GM12891 (cell line): Measurements from ENCODE around the gene CDKN1C.

Experiments used
- DNase-seq: peaks from one replicate; pipeline ENCODE4 v3.0.0; 2011; ENCODE audit warnings: low spot score; ENCODE audit not compliant: insufficient read length
- FAIRE-seq: peaks from 2 replicates; lab custom pipeline; 2011; peaks lifted over from hg19 to GRCh38; lab: Jason Lieb, UNC
- PAX5 ChIP-seq: IDR thresholded peaks from 2 replicates; pipeline ENCODE4 v1.6.1; 2011; ENCODE audit warnings: low read length, moderate library complexity, mild to moderate bottlenecking; ENCODE audit not compliant: insufficient read depth, severe bottlenecking
- POLR2A ChIP-seq: IDR thresholded peaks from 2 replicates; pipeline ENCODE4 v1.6.1; 2011; ENCODE audit warnings: low read depth, low read length, control low read depth
- POLR2AphosphoS5 ChIP-seq: IDR thresholded peaks from 2 replicates; pipeline ENCODE4 v1.6.1; 2011; ENCODE audit warnings: low read depth, low read length, control low read depth
- POU2F2 ChIP-seq: IDR thresholded peaks from 2 replicates; pipeline ENCODE4 v1.6.1; 2011; ENCODE audit warnings: low read depth, mild to moderate bottlenecking, control low read depth, low read length, moderate library complexity
- SPI1 ChIP-seq: IDR thresholded peaks from 2 replicates; pipeline ENCODE4 v1.6.1; 2011; ENCODE audit warnings: low read depth, low read length, control low read depth
- TAF1 ChIP-seq: IDR thresholded peaks from 2 replicates; pipeline ENCODE4 v1.6.1; 2011; ENCODE audit warnings: low read depth, low read length, control low read depth

The CDKN1C gene

DNA sequence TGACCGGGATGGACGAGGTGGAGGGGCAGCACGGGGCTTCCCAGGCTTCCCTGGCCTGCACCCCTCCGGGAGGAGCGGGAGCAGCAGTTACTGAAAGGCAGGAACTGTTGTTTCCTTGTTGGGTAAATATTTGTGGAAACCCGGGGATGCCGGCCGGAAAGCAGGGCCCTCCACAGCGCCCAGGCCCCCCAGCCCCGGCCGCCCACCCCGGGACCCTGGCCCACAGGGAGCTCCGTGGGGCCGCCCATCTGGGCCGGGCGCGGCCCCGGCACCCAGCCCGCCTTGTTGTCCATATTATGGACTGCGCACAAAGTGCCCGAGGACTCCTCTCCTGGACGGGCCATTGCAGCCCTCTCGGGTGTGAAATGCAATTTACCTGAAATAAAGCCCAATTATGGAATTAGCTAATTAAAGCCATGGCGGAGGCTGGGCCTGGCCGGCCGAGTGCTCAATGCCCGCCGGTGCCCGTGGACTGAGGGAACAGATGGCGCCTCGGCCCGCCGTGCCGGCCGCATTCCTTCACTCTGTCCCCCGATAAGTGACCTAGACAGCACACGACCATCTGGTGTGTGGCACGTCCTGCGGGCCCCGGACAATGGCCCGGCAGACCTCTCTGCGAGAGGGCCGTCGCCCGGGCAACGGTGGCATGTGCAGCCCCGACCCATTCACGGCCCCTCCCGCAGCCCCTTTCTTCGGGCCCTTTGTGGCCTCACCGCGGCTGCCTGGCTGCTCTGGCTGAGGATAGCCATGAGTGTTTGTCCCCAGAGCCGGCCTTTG lies 35.4 kb downstream of the CDKN1C start:
- FAIRE-seq: no peak
- TF ChIP-seq PAX5 (no peak), POLR2AphosphoS5 (no peak), POLR2A (no peak), POU2F2 (no peak)
- no peak for DNase-seq

DNA sequence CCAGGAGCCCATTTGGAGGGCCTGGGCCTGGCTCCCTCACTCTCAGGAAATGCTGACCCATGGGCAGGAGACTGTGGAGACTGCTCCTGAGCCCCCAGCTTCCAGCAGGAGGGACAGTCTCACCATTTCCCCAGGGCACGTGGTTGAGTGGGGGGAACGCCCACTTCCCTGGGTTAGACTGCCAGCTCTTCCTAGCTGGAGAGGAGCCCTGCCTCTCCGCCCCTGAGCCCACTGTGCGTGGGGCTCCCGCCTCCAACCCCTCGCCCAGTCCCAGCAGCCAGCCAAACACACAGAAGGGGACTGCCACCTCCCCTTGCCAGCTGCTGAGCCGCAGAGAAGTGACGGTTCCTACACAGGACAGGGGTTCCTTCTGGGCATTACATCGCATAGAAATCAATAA lies 37.1 kb downstream of the CDKN1C start:
- TF ChIP-seq SPI1: no peak
- TF ChIP-seq PAX5: no peak
- no peak for TF ChIP-seq POU2F2
- FAIRE-seq: no peak
- DNase-seq: no peak

GRCh38 chr11:2847561-2847960 lies 38.0 kb downstream of the CDKN1C start:
- no peak for FAIRE-seq
- DNase-seq: no peak
- TF ChIP-seq POLR2A: no peak
- no peak for TF ChIP-seq POLR2AphosphoS5
- TF ChIP-seq SPI1: no peak
- no peak for TF ChIP-seq PAX5
- no peak for TF ChIP-seq TAF1
- TF ChIP-seq POU2F2: no peak

DNA sequence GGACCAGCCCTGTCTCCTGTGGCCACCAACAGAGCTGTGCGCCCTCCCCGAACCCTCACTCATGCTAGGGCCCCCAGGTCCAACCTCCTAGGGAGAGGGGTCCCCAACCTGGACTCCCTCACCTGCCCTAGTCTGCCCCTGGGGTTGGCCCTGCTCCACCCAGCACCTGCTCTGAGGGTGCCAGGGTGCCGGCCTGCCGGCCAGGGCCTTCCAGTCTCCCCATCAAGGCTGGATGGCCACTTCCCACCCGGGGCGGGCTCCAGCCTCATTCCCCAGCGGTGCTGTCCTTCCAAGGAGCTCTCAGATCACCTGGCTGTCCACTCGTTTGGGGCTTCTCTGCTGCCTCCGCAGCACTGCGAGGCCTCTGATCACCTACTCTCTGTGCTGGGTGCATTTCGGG lies 39.1 kb downstream of the CDKN1C start:
- FAIRE-seq (no peak), DNase-seq (no peak)
- no peak for TF ChIP-seq TAF1
- no peak for TF ChIP-seq POU2F2
- TF ChIP-seq SPI1: no peak
- TF ChIP-seq PAX5: no peak
- TF ChIP-seq POLR2AphosphoS5: no peak
- no peak for TF ChIP-seq POLR2A

DNA sequence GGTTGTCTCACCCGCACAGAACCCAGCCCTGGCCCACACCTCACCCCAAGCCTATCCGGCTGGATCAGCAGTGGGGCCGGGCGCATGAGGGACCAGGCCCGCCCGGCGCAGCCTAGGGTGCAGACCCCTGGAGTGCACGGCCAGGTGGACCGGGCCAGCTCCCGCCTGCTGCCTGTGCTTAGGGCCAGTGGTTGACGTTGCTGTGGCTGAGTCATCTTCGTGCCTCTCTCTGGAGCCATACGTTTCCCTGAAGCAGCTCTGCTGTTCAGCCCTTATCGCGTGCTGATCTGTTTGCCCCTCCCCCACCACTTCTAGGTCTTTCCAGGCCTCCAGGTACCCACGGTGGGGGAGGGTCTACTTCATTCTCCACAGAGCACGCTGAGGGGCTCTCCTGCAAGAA lies 39.5 kb downstream of the CDKN1C start:
- FAIRE-seq: no peak
- DNase-seq: no peak
- TF ChIP-seq POLR2A (no peak), POLR2AphosphoS5 (no peak), SPI1 (no peak), TAF1 (no peak), PAX5 (no peak), POU2F2 (no peak)

- no peak for DNase-seq
- FAIRE-seq: no peak
- no peak for TF ChIP-seq TAF1
- no peak for TF ChIP-seq SPI1
- no peak for TF ChIP-seq PAX5
- no peak for TF ChIP-seq POLR2AphosphoS5
- TF ChIP-seq POLR2A: no peak
- TF ChIP-seq POU2F2: no peak
Observed at GRCh38 chr11:2844996-2845395, 40.6 kb downstream of the CDKN1C start.

- no peak for DNase-seq
- TF ChIP-seq PAX5: no peak
- TF ChIP-seq SPI1: no peak
- no peak for TF ChIP-seq POLR2AphosphoS5
- no peak for TF ChIP-seq TAF1
- TF ChIP-seq POLR2A: no peak
- TF ChIP-seq POU2F2: no peak
- FAIRE-seq: no peak
Observed at GRCh38 chr11:2844116-2844842, 41.3 kb downstream of the CDKN1C start.

DNA sequence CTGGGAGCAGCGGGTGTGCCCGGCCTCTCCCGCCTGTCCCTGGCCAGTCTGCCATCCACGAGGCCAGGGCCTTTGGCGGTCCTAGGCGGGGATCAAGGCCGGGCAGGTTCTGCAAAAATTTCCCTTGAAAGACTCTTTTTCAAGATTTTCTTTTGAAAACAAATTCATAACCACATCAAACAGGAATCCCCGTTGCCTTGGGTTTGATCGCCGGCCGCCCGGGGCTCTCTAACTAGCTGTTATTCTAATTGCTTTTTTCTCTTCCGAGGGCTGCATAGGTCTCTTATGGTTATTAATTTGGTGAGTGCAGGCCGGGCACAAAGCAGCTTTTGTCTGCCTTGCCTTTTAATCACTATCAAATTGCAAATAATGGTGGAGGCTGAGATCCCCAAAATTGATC lies 42.0 kb downstream of the CDKN1C start:
- TF ChIP-seq POLR2AphosphoS5 (no peak), PAX5 (no peak), SPI1 (no peak), TAF1 (no peak), POU2F2 (no peak), POLR2A (no peak)
- FAIRE-seq: no peak
- no peak for DNase-seq

GRCh38 chr11:2842876-2843275 lies 42.7 kb downstream of the CDKN1C start:
- no peak for TF ChIP-seq POLR2A
- no peak for TF ChIP-seq POU2F2
- no peak for TF ChIP-seq TAF1
- TF ChIP-seq POLR2AphosphoS5: no peak
- no peak for TF ChIP-seq PAX5
- no peak for TF ChIP-seq SPI1
- no peak for FAIRE-seq
- no peak for DNase-seq
